ENCODE results near the gene MYO5A. TPM values are rescaled to one million over a fixed set of nuclear protein-coding genes. Genes with fewer than 3 reads are reported as not detected.

MYO5A gene
- total and polyA plus RNA-seq, 2 donors (not counting 3 experiments of a cell fraction or from before 2014, with no cell fraction given): 31.9 to 91.9 TPM

DNA sequence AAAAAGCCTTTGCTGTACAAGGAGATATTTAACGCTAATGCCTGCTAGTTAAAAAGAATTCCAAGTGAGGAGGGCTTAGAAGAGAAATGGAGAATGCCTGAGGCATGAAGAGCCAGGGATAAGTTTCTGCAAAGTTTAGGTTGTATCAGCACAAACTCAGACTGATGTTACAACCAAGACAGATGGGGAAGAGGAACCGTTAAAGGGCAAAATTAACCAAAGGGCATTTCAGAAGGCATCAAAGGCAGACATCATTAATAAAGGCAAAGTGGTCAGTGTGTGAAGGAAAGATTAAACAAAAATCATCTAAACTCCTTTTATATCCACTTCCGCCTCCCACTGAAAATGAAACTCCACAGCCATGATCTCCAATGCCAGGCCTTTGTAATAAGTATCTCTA lies 7.0 kb downstream of the MYO5A start:
- BruUV-seq (replicated peaks): no TSS peak
- TF ChIP-seq, protein P1, sequence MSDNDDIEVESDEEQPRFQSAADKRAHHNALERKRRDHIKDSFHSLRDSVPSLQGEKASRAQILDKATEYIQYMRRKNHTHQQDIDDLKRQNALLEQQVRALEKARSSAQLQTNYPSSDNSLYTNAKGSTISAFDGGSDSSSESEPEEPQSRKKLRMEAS (IDR thresholded peaks at IDR 0.05; ENCODE audit: insufficient read depth, insufficient read length): no peak
- TF ChIP-seq MYC (IDR thresholded peaks at IDR 0.05; ENCODE audit: low read depth, low read length) (no peak), EZH2 (IDR thresholded peaks at IDR 0.05; ENCODE audit: borderline replicate concordance, low read depth, low read length, severe bottlenecking) (no peak), JUN (IDR thresholded peaks at IDR 0.05; ENCODE audit: borderline replicate concordance, insufficient read depth, insufficient read length, low read depth) (no peak), GATA2 (IDR thresholded peaks at IDR 0.05; ENCODE audit: insufficient read depth, insufficient read length, low read depth, low read length) (no peak), POLR2A (IDR thresholded peaks at IDR 0.05; ENCODE audit: low read depth, low read length) (no peak), POLR2AphosphoS5 (IDR thresholded peaks at IDR 0.05; ENCODE audit: insufficient read depth, low read depth, low read length) (no peak), FOS (IDR thresholded peaks at IDR 0.05; ENCODE audit: borderline replicate concordance, insufficient read depth, low read length) (no peak)
- TF ChIP-seq, protein P2, sequence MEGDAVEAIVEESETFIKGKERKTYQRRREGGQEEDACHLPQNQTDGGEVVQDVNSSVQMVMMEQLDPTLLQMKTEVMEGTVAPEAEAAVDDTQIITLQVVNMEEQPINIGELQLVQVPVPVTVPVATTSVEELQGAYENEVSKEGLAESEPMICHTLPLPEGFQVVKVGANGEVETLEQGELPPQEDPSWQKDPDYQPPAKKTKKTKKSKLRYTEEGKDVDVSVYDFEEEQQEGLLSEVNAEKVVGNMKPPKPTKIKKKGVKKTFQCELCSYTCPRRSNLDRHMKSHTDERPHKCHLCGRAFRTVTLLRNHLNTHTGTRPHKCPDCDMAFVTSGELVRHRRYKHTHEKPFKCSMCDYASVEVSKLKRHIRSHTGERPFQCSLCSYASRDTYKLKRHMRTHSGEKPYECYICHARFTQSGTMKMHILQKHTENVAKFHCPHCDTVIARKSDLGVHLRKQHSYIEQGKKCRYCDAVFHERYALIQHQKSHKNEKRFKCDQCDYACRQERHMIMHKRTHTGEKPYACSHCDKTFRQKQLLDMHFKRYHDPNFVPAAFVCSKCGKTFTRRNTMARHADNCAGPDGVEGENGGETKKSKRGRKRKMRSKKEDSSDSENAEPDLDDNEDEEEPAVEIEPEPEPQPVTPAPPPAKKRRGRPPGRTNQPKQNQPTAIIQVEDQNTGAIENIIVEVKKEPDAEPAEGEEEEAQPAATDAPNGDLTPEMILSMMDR (IDR thresholded peaks at IDR 0.05; ENCODE audit: extremely low read depth in 1 of 2, insufficient read depth in 1 of 2, low read depth in 1 of 2, low read length in 2 of 2): no peak
- Histone ChIP-seq H3K4me3 (replicated peaks in 1 of 3; ENCODE audit: insufficient read depth in 1 of 3, low read depth in 1 of 3, low read length in 3 of 3) (no peak overlapping the region), H3K9me3 (replicated peaks; ENCODE audit: control insufficient read depth, insufficient read depth, low read length) (no peaks in the 10 kb centered on the region), H3K36me3 (ENCODE audit: control insufficient read depth in 2 of 2, extremely low read depth in 1 of 2, insufficient read depth in 2 of 2, low read length in 2 of 2) (no peaks in the 10 kb centered on the region), H3K27ac (ENCODE audit: insufficient read depth, low read depth, low read length) (no peak overlapping the region), H3K27me3 (ENCODE audit: control insufficient read depth in 2 of 2, insufficient read depth in 2 of 2, low read length in 2 of 2) (no peaks in the 10 kb centered on the region), H3K79me2 (ENCODE audit: control insufficient read depth, insufficient read depth, low read length) (peaks cover 97% of the 10 kb centered on the region), H3K9ac (replicated peaks; ENCODE audit: extremely low read depth, insufficient read depth, low read length) (no peak overlapping the region), H4K20me1 (replicated peaks; ENCODE audit: control insufficient read depth, extremely low read depth, insufficient read depth, low read length) (peaks cover 2% of the 10 kb centered on the region), H2AFZ (ENCODE audit: low read depth, low read length) (no peak overlapping the region), H3K4me1 (ENCODE audit: control insufficient read depth, extremely low read depth, insufficient read depth, low read length) (peaks cover 7% of the 10 kb centered on the region), H3K9me1 (replicated peaks; ENCODE audit: control insufficient read depth, extremely low read depth, insufficient read depth, low read length) (no peaks in the 10 kb centered on the region), H3K4me2 (ENCODE audit: insufficient read depth, low read length) (no peak overlapping the region)
- FAIRE-seq: no peak
- dilution Hi-C loops (cut with MboI; ENCODE audit: extremely low pct_ligation_motif_present, low sequenced_read_pairs) (no loop called here), intact Hi-C loops (cut with micrococcal nuclease) (no loop called here)
- POLR2A ChIA-PET: no interaction called here
- CTCF ChIA-PET: no interaction called here
- no peak for DNase-seq (ENCODE audit: low read depth, low spot score)

Measured in endothelial cell of umbilical vein (primary cell).